PC-3 (cell line): ENCODE results near the gene MMRN1.

ENCODE experiments used
- EZH2 ChIP-seq: fragments of 300-600 bp; sonication (generic); IDR thresholded peaks from one replicate; pipeline ENCODE4 v1.6.1; 2017; ENCODE audit warnings: antibody characterized with exemption, mild to moderate bottlenecking, low read length; ENCODE audit not compliant: unreplicated experiment
- TF ChIP-seq, protein P1 (sequence below): fragments of 300-600 bp; sonication (generic); conservative IDR thresholded peaks from 2 replicates; pipeline ENCODE4 v1.5.1; 2017; ENCODE audit warnings: antibody characterized with exemption, low read depth, mild to moderate bottlenecking, low read length

GRCh38 chr4:90002441-90003062 lies 107.9 kb downstream of the MMRN1 start:
- TF ChIP-seq, protein P1, sequence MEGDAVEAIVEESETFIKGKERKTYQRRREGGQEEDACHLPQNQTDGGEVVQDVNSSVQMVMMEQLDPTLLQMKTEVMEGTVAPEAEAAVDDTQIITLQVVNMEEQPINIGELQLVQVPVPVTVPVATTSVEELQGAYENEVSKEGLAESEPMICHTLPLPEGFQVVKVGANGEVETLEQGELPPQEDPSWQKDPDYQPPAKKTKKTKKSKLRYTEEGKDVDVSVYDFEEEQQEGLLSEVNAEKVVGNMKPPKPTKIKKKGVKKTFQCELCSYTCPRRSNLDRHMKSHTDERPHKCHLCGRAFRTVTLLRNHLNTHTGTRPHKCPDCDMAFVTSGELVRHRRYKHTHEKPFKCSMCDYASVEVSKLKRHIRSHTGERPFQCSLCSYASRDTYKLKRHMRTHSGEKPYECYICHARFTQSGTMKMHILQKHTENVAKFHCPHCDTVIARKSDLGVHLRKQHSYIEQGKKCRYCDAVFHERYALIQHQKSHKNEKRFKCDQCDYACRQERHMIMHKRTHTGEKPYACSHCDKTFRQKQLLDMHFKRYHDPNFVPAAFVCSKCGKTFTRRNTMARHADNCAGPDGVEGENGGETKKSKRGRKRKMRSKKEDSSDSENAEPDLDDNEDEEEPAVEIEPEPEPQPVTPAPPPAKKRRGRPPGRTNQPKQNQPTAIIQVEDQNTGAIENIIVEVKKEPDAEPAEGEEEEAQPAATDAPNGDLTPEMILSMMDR: no peak
- TF ChIP-seq EZH2: no peak
